ENCODE results near the gene KCNT1. TPM values are rescaled to one million over a fixed set of nuclear protein-coding genes. Genes with fewer than 3 reads are reported as not detected.
"Not testable (repeated sequence)": the region's sequence is repeated elsewhere in the genome, so short reads cannot be mapped to it uniquely, and the experiment has no call there.

The KCNT1 gene
- total RNA-seq, 4 donors from 2014 or later, result 0.09 TPM; not detected in 3

GRCh38 chr9:135669616-135670285 is 32.2 kb upstream of the KCNT1 start:
- no peaks in the 10 kb centered on the region for H3K4me1 ChIP-seq
- no peak overlapping the region for H3K27ac ChIP-seq
- H3K9me3 ChIP-seq, result no peaks in the 10 kb centered on the region
- no peak for DNase-seq
- no peak for TF ChIP-seq POLR2A (IDR thresholded peaks at IDR 0.05)
- TF ChIP-seq, protein P1, sequence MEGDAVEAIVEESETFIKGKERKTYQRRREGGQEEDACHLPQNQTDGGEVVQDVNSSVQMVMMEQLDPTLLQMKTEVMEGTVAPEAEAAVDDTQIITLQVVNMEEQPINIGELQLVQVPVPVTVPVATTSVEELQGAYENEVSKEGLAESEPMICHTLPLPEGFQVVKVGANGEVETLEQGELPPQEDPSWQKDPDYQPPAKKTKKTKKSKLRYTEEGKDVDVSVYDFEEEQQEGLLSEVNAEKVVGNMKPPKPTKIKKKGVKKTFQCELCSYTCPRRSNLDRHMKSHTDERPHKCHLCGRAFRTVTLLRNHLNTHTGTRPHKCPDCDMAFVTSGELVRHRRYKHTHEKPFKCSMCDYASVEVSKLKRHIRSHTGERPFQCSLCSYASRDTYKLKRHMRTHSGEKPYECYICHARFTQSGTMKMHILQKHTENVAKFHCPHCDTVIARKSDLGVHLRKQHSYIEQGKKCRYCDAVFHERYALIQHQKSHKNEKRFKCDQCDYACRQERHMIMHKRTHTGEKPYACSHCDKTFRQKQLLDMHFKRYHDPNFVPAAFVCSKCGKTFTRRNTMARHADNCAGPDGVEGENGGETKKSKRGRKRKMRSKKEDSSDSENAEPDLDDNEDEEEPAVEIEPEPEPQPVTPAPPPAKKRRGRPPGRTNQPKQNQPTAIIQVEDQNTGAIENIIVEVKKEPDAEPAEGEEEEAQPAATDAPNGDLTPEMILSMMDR (IDR thresholded peaks at IDR 0.05), result no peak
- H3K27me3 ChIP-seq, result peaks cover 0 to 54% (median 0%) of the 10 kb centered on the region in 4 donors
- no CpG with 5 or more reads among the region's 9 CpGs for WGBS, 2 donors
- intact Hi-C loops (cut with DNase I), result no loop called here
- no peaks in the 10 kb centered on the region for H3K36me3 ChIP-seq
- no peak overlapping the region for H3K4me3 ChIP-seq

DNA sequence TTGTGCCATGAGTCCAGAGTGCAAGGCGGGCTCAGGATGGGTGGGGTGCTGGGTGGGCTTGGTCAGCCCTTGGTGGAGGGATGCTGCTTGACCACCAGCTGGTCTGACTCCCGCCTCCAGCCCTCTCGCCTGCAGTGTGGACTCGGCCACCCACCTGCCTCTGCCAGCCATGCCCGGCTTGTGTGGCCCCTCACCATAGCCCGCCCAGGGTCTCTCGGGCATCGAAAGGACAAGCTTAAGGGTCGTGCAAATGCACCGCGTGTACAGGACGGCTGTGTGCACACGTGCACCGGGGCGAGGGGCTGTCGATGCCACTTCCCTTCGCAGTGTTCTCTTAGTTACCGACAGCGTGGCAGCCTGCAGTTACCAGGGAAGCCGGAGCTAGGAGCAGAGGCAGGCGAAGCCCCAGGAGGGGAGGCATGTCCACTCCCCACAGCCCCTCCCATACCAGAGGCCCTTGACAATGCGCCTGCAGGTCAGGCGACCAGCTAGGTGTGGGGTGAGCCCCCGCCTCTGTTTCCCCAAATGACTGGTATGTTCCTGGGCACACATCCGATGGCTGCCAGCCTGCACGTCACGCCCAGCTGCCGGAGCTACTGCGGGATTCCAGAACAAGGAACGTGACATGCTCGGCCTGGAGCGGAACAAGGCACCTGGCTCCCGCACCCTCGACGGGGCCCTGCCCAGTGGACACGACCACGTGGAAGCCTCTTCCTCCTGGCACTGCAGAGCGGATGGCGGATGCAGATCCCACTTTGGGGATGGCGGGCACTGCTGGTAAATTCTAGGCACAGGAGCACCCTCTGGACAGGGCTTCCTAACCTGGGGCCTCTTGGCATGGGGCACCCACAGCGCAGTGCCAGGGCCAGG is 31.0 kb upstream of the KCNT1 start:
- Histone ChIP-seq H3K4me3 (no peak overlapping the region), H3K9me3 (no peaks in the 10 kb centered on the region), H3K27ac (no peak overlapping the region), H3K4me1 (no peaks in the 10 kb centered on the region), H3K36me3 (no peaks in the 10 kb centered on the region), H3K27me3 (peaks cover 0 to 42% (median 0%) of the 10 kb centered on the region in 4 donors)
- no peak for DNase-seq
- TF ChIP-seq, protein P1 (IDR thresholded peaks at IDR 0.05), result no peak
- no peak for TF ChIP-seq POLR2A (IDR thresholded peaks at IDR 0.05)
- intact Hi-C loops (cut with DNase I), result no loop called here
- WGBS, 2 donors, result 72% methylated on average over 5 of the region's 41 CpGs; no CpG with 5 or more reads in 1 of the 2 donors

- intact Hi-C loops (cut with DNase I), result no loop called here
- TF ChIP-seq, protein P1 (IDR thresholded peaks at IDR 0.05), result no peak
- no peak for TF ChIP-seq POLR2A (IDR thresholded peaks at IDR 0.05)
- Histone ChIP-seq H3K4me3 (no peak overlapping the region), H3K27ac (no peak overlapping the region), H3K4me1 (no peaks in the 10 kb centered on the region), H3K27me3 (peaks cover 0 to 36% (median 0%) of the 10 kb centered on the region in 4 donors), H3K36me3 (no peaks in the 10 kb centered on the region), H3K9me3 (no peaks in the 10 kb centered on the region)
- DNase-seq, result no peak
- 21% methylated on average over 2 of the region's 17 CpGs; no CpG with 5 or more reads in 1 of the 2 donors for WGBS, 2 donors
These were observed 30.4 kb upstream of the KCNT1 start for GRCh38 chr9:135671591-135672041.

DNA sequence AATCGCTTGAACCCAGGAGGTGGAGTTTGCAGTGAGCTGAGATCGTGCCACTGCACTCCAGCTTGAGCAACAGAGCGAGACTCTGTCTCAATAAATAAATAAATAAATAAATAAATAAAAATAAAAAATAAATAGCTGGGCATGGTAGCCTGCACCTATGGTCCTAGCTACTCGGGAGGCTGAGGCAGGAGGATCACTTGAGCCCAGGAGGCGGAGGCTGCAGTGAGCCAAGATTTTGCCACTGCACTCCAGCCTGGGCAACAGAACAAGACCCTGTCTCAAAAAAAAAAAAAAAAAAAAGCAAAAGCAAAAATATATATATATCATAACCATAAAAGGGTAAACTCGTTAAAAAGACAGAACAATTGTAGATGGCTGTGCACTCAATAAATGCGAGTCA is 29.2 kb upstream of the KCNT1 start:
- H3K9me3 ChIP-seq; H3K36me3 ChIP-seq; DNase-seq; H3K27ac ChIP-seq; H3K4me1 ChIP-seq; intact Hi-C loops (cut with DNase I); H3K4me3 ChIP-seq: not testable (repeated sequence)
- WGBS, 2 donors, result 76 to 87% methylated on average over 7 of the region's 7 CpGs
- peaks cover 0 to 27% (median 0%) of the 10 kb centered on the region in 4 donors for H3K27me3 ChIP-seq

DNA sequence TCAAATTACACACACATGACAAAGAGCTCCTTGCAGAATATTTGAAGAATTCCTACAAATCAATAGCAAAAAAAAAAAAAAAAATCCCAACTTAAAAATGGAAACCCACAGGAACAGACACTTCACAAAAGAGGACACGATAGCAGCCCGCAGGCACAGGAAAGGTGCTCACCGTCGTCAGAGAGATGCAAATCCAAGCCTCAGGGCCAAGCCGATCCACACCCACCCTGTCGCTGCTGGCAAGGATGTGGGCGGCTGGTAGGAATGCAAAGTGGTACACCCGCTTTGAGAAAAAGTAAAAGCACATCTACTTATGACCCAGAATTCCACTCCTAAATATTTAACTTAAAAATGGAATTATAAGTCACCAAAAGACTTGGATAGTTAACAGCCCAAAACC is 28.0 kb upstream of the KCNT1 start:
- H3K4me3 ChIP-seq, result no peak overlapping the region
- H3K27ac ChIP-seq, result no peak overlapping the region
- no peaks in the 10 kb centered on the region for H3K4me1 ChIP-seq
- no peak for DNase-seq
- whole genome bisulfite sequencing, 2 donors, result 48 to 67% methylated on average over 8 of the region's 8 CpGs
- TF ChIP-seq POLR2A (IDR thresholded peaks at IDR 0.05), result no peak
- TF ChIP-seq, protein P1 (IDR thresholded peaks at IDR 0.05), result no peak
- intact Hi-C loops (cut with DNase I), result no loop called here
- H3K36me3 ChIP-seq, result no peaks in the 10 kb centered on the region
- H3K9me3 ChIP-seq, result no peaks in the 10 kb centered on the region
- peaks cover 0 to 27% (median 0%) of the 10 kb centered on the region in 4 donors for H3K27me3 ChIP-seq

Data from esophagus squamous epithelium (tissue), 5 donors.